ENCODE measurements around the gene DNAJC30.
"Not testable (repeated sequence)": the region's sequence is repeated elsewhere in the genome, so short reads cannot be mapped to it uniquely, and the experiment has no call there.

Gene DNAJC30

DNA sequence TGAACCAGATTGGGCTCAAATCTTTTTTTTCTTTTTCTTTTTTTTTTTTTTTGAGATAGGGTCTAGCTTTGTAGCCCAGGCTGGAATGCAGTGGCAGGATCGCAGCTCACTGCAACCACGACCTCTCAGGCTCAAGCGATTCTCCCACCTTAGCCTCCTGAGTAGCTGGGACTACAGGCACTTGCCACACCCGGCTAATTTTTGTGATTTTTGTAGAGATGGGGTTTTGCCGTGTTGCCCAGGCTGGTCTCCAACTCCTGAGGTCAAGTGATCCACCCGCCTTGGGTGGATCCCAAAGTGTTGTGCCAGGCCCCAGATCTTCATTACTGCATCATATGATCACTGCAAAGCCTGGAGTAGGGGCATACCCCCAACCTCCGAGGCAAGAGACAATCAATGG is 2.8 kb downstream of the DNAJC30 start:
- DNase-seq = no peak

DNA sequence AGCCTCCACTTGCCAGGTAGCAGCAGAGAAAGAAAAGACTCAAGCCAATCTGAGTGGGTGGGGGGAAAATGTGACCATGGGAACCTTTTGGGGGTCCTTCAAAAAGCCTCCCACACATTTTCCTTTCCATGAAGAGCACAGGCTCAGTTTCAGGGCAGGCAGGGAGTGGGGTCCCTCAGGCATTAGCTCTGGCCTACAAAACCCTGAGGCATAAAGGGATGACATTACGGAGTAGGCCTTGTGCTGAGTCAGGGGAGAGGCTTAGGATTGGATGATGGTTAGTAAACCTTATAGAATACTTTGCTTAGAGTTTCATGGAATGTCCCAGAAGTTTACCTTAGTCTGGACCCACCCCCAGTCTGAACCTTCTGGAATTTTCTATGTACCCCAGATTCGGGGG is 3.5 kb downstream of the DNAJC30 start:
- no peak for DNase-seq

- no peak for DNase-seq
Measured at GRCh38 chr7:73678862-73679261, 4.4 kb downstream of the DNAJC30 start.

DNA sequence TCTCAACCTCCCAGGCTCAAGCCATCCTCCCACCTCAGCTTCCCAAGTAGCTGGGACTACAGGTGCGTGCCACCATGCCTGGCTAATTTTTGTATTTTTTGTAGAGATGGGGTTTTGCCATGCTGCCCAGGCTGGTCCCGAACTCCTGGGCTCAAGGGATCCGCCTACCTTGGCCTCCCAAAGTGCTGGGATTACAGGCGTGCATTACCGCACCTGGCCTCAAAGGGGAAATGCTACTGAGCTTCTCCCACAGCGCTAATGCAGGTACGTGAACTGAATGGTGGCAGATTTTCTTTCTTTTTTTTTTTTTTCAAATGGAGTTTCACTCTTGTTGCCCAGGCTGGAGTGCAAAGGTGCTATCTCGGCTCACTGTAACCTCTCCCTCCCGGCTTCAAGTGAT is 7.2 kb downstream of the DNAJC30 start:
- DNase-seq = not testable (repeated sequence)

DNA sequence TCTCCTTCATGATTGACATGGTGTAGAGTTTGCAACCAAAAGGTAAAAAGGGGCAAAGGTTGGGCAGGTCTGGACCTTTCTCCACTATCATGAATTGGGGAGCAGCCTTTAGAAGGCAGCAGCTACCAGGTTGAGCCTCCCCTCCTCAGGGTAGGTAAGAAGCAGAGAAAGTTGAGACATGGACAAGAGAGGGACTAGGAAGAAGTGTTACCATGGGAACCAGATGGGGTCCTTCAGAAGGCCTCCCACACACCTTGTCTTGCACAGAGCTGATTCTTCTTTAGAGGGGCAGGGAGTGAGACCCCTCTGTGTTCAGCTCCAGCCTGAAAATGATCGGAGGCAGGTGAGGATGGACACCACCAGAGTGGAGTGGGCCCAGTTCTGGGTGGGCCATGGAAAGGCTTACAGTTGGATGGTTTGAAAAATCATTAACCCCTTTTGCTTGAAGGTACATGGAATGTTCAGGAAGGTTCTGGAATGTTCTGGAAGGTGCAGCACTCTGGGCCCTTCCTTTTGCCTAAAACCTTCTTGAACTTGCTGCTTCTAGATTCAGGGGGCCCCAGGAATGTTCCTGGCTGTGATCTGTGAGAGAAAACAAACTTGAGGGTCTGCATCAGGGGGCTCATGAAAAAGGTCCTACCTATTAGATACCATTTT is 8.7 kb downstream of the DNAJC30 start:
- no peak for DNase-seq

DNA sequence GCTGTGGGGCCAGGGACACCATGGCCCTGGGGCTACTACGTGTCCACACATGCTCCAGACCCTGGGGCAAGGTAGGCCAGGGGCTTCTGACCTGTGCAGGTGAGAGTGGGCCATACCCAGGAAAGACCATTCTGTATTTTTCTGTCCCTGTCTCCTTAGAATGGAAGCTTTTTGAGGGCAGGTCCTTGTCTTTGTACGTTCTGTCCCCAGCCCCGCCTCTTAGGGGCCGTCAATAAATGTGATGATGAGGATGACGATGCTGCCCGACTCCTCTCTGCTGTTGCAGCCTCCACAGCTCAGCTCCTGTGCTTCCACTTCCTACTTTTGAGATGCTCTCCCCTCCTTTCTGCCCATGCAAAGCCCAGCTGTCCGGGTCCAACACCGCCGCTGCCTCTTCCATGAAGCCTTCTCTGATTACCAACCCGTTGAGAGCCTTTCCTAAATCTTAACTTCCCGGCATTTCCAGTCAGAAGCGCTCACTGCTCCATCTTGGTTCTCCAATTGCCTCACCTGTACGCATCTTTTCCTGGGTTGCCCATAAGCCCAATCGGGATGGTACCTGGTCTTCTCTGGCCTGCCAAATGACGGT is 11.3 kb downstream of the DNAJC30 start:
- DNase-seq = no peak

GRCh38 chr7:73671322-73671661 is 12.0 kb downstream of the DNAJC30 start:
- no peak for DNase-seq

- no peak for DNase-seq
Measured at GRCh38 chr7:73669858-73670385, 13.3 kb downstream of the DNAJC30 start.

DNA sequence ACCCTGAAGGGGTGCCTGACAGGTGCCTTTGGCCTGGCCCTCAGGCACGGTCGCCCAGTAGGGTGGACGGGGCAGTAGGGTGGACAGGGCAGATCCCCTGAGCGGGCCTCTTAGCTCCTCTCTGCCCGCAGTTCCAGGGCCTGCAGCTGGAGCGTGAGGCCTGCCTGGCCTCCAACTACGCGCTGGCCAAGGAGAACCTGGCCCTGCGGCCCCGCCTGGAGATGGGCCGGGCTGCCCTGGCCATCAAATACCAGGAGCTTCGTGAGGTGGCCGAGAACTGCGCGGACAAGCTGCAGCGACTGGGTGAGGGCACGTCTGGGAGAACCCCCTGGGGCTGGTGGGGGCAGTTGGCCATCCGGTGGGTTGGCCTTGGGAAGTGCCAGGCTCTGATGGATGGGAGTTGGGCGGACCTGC is 14.0 kb downstream of the DNAJC30 start:
- no peak for DNase-seq

GRCh38 chr7:73668886-73669230 is 14.4 kb downstream of the DNAJC30 start:
- DNase-seq = no peak

- peak; percentile 18 for DNase-seq
Measured at GRCh38 chr7:73668103-73668885, 15.0 kb downstream of the DNAJC30 start.

- DNase-seq = peak; percentile 87
Measured at GRCh38 chr7:73667344-73668102, 15.7 kb downstream of the DNAJC30 start, which contains the start of gene VPS37D. Gene VPS37D (plus strand): TSS chr7:73667831. CDS start chr7:73667959, 128 bp downstream.

GRCh38 chr7:73663033-73663432 is 20.2 kb downstream of the DNAJC30 start:
- DNase-seq = no peak

GRCh38 chr7:73660594-73660993 is 22.7 kb downstream of the DNAJC30 start:
- not testable (repeated sequence) for DNase-seq

DNA sequence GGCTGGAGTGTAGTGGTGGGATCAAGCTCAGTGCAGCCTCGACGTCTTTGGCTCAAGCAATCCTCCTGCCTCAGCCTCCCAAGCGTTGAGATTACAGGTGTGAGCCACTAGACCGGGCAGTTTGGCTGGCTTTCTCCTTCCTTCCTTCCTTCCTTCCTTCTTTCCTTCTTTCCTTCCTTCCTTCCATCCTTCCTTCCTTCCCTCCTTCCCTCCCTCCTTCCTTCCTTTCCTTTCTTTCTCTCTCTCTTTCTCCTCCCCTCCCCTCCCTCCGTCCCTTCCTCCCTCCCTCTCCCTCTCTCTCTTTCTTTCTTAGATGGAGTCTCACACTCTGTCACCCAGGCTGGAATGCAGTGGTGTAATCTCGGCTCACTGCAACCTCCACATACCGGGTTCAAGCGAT is 23.3 kb downstream of the DNAJC30 start:
- DNase-seq = no peak

GRCh38 chr7:73655309-73655708 is 27.9 kb downstream of the DNAJC30 start:
- DNase-seq = not testable (repeated sequence)

DNA sequence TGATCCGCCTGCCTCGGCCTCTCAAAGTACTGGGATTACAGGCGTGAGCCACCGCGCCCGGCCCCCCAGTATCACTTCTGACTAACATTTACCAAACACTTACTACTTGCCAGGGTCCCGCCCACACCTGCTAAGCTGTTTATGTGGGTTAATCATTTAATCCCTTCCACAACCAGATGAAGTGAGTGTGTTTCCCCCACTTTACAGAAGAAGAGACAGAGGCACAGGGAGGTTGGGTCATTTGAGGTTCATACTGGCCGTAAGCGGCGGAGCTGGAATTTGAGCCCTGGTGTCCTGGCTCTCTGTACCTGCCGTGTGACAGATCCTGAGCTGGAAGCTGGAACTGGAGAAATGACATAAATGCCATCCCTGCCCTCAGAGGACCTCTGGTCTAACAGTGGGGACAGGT is 30.7 kb downstream of the DNAJC30 start:
- DNase-seq = no peak

DNA sequence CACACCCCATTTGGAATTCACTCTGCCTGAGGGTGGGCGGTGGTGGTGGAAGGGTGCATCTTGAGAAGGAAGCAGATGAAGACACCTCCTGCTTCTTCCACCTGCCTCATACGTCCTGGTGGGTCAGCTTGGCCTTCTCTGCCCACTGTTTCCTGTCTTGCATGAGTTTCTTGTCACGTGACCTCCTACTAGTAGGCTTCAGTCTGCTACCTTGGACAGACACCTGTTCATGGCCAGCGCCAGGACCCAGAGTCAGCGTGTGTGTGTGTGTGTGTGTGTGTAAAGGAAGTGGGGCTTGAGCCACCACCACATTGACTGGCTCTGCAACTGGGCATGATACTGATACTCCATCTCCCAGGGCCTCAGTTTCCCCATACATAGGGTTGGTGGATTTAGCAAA is 32.7 kb downstream of the DNAJC30 start:
- no peak for DNase-seq

- DNase-seq = no peak
Measured at GRCh38 chr7:73649576-73649975, 33.7 kb downstream of the DNAJC30 start.

DNA sequence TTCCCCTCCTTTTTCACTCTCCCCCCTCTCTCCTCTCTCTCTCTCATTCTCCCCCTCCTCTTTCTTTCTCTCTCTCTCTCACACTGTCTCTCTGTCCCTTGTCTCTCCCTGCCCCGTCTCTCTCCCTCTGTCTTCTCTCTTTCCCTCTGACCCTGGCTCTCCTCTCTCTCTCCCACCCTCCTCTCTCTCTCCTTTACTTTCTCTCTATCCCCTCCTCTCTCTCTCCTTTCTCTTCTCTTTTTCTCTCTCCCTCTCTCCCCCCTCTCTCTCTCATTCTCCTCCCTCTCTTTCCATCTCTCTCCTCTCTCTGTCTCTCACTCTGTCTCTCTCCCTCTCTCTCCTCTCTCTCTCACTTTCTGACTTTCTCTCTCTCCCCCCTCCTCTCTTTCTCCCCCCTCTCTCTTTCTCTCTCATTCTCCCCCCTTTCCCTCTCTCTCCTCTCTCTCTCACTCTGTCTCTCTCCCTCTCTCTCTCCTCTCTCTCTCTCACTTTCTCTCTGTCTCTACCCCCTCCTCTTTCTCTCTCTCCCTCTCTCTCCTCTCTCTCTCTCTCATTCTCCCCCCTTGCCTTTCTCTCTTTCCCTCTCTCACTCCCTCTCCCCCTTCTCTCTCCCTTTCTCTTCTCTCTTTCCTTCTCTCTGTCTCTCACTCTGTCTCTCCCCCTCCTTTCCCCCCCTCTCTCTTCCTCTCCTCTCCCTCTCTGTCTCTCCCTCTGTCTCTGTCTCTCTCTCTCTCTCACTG is 34.5 kb downstream of the DNAJC30 start:
- no peak for DNase-seq

GRCh38 chr7:73647725-73648592 is 35.3 kb downstream of the DNAJC30 start:
- DNase-seq = peak; percentile 73
